GM19397 (cell line): ENCODE measurements around the gene XRCC5.
A peak's percentile ranks its signal among the peaks of the same experiment; 100 is the strongest.
"Not testable (repeated sequence)": the region's sequence is repeated elsewhere in the genome, so short reads cannot be mapped to it uniquely, and the experiment has no call there.

Experiments
- ATAC-seq: cut with Tn5 transposase; IDR thresholded peaks from one replicate; pipeline ENCODE4 v1.9.1; 2021; ENCODE audit warnings: mild to moderate bottlenecking, moderate library complexity; ENCODE audit not compliant: unreplicated experiment

The XRCC5 gene

DNA sequence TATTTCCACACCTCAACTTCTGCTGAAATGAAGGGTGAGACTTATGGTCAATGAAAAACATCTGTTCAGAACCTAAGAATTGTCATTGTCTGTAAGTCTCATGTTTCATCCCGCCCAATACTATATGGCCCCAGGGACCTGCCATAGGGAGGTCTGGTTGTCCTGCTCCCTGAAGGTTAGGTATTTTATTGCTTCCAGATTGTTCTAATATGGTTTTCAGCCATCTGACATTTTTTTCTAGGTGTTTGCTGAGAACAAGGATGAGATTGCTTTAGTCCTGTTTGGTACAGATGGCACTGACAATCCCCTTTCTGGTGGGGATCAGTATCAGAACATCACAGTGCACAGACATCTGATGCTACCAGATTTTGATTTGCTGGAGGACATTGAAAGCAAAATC lies 7.3 kb downstream of the XRCC5 start:
- no peak for ATAC-seq

DNA sequence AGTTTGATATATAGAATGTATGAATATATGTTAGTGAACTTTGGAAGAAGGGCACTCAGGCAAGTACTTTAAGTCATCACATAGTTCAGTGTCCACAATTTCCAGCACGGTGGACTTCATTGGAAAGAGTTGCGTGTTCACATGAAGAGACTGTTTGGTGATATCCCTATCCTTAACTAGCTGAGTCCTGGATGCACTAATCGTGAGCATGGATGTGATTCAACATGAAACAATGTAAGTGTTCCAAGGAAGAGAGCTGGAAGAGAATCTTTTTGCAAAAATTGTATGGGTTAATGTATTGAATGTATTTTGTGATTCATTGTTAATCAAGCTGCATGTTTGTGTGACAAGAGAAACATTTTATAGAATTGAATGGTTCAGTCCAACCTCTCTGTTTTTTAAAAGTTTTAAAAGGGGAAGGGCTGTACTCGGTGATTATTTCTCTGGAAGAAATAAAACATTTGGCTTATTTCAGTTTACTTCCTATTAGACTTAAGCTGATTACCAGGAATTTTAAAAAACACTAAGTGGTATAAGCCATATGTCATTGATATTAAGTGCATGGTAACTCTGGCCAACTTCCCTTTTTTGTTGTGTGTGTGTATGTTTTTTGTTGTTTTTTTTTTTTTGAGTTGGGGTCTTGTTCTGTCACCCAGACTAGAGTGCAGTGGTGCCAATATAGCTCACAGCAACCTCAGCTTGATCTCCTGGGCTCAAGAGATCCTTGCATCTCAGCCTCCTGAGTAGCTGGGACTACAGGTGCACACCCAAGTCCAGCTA lies 8.6 kb downstream of the XRCC5 start:
- ATAC-seq = no peak

DNA sequence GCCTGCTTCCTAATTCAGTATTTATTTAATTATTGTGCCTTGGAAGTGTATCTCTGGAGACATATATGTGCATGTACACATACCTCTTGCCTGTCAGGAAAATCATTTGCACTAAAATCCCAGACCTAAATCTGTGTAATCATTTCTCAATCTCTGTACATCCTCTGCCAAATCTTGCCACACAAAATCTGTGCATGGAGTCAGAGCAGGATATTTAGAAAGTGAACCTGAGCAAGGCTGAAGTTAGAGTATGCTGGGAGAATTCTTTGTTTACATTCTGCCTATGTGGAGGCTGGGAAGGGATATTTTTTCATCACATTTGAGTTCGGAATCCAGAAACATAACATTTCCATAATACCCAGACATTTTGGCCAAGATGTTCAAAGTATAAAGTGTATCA lies 9.3 kb downstream of the XRCC5 start:
- ATAC-seq = no peak

DNA sequence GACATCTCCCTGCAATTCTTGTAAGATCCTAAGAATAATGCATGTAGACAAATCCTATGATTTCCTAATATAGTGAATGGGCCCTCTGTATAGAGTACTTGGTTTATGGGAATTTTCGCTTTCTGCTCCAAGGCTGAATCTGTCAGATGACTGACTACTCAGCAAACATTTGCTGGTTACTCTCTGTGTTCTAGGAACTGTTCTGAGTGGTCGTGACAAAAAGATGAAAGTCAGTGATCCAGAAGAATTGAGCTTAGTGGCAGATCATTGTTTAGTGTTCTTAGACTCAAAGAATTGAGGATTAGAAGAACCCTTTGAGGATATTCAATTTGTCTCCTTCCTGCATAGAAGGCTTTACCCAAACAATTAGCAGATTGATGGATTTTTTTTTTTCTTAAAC lies 10.0 kb downstream of the XRCC5 start:
- ATAC-seq = no peak

DNA sequence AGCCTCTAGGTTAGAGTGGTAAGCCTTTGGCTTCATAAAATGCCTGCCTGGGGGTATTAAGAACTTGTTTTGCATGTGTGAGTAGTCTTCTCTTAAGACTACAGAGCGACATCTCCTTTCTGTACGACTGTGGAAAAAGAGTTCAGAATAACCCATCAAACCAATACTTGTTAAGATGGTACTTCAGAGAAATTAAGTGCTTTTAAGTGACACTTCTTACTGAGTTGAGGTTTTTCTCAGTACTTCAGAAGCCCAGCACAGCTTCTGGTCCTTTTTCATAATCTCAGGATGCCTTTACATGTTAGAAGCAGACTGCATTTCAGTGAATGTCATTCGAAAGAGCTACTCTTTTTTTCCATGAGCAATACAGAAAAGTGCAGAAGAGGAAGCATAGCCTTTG lies 10.8 kb downstream of the XRCC5 start:
- no peak for ATAC-seq

DNA sequence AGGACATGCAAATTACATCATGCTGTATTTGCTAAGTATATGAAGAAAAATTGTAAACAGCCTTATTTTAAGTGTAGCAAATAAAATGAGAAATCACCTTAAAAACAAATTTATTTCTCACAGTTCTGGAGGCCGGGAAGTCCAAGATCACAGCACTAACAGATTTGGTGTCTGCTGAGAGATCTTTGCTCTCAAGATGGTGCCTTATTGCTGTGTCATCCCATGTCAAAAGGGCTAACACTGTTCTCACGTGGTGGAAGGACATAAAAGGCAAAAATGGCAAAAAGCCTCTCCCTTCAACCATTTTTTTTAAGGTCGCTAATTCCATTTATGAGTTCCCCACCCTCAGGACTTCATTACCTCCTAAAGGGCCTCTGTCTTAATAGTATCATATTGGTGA lies 12.1 kb downstream of the XRCC5 start:
- ATAC-seq = no peak

DNA sequence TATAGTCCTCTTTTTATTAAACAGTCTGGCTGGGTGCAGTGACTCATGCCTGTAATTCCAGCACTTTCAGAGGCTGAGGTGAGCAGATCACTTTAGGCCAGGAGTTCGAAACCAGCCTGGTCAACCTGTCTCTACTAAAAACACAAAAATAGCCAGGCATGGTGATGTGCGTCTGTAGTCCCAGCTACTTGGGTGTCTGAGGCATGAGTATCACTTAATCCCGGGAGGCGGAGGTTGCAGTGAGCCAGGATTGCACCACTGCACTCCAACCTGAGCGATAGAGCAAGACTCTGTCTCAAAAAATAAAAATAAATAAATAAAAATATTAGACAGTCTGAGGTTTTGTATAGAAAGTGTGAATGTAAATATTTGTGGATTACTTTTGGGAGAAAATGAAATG lies 17.8 kb downstream of the XRCC5 start:
- no peak for ATAC-seq

DNA sequence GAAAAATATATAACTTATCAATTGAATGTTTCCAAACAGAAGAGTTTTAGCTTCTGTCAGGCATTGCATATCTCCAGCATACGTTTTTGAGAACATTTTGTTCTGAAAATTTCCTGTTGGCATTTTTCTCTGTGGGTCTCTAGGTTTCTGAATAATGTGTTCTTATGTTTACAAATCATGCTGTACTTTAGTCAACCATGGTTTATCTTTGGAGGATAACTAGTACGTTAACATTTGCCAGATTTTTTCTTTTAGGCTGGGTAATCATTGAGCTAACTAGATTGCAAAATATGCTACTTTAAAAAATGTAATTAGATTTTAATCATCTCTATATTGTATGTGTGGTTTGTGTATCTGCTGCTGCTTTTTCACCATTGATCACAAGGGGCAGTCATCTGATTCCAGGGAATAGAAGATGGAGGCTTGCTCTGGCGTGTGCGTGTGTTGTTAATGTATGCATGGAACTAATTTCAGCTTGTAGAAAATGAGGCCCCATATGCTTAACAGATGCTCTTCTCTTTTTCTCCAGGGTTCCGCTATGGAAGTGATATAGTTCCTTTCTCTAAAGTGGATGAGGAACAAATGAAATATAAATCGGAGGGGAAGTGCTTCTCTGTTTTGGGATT lies 21.3 kb downstream of the XRCC5 start:
- no peak for ATAC-seq

DNA sequence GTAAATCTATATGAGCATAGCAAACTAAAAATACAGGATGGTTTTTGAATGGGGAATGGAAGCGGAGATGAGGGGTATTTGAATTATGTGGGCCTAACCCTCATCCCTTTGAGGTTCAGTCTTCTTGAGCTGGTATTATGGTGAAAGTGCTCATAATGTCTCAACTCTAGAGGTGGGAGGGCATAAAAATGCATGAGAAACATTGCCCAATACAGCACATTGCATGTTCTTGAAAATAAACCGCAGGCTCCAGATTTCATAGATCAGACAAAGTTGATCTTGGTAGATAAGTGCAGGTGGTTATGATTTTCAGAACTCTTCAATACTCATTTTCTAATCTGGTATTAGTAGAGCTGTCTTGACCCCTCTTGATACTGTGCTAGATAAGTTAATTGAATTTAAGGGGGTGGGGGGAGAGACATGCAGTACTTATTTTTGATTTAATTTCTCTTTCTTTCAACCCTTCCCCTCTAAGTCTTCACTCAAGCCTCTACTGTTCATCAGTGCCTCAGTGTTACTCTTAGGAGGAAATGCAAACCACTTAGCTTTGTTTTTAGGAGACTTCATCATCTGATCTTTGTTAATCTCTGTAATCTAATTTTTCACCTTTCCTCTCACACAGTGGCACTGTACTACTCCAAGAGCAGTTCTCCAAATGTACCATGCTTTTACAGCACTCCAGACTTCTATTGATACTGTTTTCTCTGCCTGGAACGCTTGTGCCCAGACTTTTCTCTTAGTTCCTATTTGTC lies 22.2 kb downstream of the XRCC5 start:
- no peak for ATAC-seq

DNA sequence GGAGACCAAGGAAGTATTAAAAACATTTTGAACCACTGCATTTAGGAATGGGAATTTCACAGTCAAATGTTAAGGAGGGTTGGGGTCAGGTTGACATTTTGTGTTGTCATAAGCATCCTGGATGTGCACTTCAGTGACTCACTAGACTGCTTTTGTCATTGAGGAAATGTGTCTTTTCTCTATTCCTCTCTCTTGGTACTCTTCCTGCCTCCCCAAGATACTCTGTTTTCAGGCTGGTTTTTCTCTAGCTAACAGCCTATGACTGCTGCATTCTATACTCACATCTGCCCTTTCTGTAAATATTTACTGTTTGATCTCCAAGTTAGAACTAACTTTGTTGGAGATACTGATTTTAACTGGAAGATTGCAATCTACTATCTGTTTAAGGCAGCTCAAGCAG lies 23.4 kb downstream of the XRCC5 start:
- ATAC-seq = no peak

DNA sequence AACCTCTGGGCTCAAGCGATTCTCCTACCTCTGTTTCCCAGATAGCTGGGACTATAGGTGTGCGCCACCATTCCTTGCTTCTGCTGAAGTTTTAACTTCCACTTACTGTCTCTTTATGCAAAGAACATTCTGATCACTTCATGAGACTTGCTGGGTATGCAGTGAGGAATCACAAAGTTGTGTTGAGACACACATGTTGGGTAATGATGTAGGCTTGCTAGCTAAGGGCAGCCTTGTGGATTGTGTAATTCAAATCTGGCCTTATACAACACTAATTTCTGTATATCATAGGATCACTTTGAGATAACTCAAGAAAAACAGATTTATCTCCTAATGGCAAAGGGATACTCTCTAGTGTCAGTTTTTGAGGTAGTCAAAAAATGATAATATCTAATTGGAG lies 24.2 kb downstream of the XRCC5 start:
- ATAC-seq = no peak

DNA sequence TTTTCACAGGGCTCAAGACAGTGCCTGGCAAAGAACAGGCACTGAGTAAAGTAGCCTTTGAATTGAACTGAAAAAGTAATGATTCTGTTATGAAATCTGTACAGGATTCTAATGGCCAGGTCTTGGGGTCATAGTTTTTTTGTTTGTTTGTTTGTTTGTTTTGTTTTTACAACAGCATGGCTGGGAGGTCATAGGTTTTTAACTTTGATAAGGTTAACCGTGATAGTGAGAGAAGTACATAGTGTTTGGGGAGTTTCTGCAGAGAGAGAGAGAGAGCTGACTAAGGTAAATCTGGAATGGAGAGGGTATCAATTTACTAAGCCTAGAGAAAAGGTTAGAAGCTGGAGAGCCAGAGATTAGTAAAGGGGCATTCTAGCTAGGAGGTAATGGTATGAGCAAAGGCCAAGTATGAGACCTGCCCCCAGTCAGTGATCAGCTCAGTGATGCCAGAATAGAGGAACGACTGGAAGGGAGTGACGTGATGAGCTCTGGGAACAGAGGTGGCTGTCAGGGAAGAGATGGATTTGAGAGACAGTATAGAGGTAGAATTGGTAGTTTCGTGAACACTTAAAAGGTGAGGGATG lies 25.9 kb downstream of the XRCC5 start:
- no peak for ATAC-seq

DNA sequence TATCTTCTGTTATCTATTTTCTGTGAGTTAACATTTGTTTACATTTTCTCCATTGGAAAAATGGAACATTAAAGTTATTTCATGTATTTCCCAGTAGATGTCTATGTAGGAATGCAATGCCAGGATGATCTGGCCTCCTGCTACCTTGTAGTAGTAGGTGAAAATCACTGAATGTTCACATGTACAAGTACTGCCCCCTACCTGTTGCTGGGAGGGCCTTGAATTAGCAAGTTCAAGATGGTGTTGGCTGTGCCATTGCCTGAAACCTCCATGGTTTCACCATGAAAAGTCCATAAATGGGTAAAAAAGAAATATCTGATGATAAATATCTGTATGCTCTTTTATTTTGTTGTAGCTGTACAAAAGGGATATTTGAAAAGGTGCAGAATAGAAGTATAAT lies 30.7 kb downstream of the XRCC5 start:
- no peak for ATAC-seq

DNA sequence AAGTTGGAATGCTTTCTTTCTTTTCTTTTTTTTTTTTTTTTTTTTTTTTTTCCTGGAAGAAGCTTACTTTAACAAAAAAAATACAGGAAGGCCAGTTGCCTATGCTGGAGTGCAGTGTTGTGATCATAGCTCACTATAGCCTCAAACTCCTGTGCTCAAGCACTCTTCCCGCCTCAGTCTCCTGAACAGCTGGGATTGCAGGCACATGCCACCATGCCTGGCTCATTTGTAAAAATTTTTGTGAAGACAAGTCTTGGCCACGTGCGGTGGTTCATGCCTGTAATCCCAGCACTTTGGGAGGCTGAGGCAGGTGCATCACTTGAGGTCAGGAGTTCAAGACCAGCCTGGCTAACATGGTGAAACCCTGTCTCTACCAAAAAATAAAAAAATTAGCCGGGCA lies 32.4 kb downstream of the XRCC5 start:
- not testable (repeated sequence) for ATAC-seq

DNA sequence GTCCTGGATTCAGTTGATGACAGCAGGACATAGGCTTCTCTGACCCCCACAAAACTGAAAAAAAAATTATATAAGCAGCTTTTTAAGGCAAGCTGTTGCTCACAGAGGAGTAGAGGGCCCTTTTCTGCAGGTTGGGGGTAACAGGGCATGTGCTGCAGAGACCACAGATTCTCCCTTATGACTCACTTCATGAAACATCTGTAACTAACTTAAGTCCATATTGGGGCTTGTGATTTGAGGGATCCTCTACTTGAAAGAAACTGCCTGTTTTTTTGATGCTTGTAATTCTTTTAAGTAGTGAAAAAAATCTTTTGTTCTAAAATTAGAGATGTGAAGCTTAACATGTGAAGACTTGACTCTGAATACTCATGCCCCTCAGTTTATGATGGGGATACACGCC lies 33.4 kb downstream of the XRCC5 start:
- ATAC-seq = peak; percentile 88

DNA sequence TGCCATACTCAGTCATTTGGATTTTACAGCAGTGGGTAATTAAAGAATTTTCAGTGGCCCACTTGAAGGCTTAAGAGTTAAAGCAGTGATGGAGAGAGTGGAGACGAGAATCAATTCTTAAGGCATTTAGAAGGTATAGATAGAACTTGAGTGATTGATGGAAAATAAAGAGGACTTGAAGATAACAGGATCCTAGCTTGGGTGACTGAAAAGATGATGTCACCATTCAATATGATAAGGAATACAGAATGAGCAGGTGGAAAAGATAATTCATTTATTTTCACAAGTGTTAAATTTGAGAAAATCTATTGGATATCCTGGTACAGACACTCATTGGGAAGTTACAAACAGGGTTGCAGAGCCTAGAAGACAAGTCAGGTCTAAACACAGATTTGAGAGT lies 35.2 kb downstream of the XRCC5 start:
- no peak for ATAC-seq

DNA sequence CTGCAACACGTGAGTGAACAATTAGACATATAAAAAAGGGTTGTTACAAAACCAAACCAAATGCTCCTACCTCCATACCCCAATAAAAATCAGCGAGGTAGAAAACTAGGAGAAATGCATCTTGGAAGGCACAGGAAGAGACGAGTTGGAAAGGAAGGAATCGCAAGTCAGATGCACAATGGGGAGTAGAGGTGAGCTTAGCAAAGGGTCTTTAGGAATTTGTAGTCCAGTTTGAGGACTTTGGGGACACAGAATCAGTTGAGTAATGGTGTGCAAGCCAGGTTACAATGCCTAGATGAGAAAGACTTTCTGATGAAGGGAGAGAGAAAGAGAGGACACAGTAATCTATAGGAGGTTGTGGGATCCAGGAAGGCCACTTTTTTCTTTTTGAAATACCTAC lies 35.7 kb downstream of the XRCC5 start:
- ATAC-seq = no peak

DNA sequence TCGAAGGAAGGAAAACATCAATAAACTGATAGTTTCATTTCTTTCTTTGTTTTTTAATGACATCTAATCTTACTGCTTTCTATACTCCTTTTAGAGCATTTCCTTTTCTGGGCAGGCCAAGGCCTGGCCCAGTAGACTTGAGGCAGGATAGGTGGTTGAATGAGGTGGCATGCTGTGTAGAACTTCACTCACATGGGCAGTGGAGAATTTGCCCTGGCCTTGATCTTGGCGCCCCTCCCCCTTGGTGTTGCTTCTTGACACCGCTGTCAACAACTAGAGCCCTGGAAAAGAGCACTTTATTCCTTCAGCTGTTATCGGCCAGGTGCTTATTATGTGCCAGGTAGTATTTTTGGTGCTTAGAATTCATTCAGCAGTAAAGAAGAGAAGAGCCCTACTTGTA lies 37.4 kb downstream of the XRCC5 start:
- no peak for ATAC-seq

DNA sequence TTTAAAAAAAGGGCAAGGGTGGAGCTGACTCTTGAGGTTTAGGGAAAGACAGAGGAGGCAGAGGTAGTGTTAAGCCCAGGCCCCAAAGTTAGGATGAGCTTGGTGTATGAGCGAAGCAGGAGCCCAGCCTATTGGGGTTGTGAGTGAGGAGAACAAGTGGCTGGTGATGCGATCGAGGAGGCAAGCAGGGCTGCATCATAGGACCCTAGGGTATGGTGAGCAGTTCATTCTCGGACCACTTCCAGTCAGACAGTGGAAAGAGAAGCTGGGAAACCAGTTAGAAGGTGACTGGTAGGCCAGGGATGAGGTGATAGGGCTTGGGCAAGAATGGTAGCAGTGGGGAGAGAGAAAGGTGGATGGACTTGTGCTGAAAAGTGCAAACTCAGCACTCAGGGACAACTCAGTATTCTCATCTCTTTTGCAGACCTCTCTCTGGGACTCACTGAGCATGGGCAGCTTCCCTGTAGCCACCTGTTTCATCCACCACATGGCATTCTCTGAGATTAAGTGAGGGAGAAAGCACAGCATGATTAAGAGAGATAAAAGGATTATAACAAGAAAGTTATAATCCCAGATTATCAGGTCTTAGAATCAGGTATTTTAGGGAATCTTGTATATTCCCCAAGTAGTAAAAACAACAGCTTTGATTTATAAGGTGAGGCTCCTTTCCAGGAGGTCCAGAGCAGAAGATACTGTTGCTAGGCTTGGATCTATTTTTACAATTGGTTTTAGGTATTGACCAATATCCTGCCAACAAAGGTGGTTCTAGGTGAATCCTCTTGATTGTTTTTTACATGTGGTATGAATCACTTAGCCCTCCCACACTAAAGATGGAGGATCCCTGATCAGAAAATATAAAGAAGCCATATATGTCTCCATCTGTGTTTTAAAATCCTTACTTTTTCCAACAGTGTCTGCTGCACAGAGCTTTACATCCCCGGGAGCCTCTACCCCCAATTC lies 38.3 kb downstream of the XRCC5 start:
- no peak for ATAC-seq

DNA sequence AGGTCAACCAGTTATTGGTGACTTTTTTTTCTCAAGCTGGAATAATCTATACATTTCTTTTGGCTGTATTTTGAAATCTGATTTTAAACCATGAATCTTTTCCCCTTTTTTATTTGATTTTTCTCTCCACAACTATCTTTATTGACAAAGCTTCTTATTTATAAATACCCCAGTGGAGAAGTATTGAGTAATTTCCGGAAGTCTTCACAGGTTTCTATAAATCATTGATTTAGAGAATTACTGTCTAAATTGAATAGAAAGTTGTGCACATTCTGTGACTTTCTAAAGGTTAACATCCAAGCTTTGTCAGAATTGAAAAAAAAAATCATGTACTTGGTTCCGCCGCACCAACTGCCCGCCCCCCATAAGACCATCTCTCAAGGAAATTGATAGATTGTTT lies 39.8 kb downstream of the XRCC5 start:
- ATAC-seq = no peak

DNA sequence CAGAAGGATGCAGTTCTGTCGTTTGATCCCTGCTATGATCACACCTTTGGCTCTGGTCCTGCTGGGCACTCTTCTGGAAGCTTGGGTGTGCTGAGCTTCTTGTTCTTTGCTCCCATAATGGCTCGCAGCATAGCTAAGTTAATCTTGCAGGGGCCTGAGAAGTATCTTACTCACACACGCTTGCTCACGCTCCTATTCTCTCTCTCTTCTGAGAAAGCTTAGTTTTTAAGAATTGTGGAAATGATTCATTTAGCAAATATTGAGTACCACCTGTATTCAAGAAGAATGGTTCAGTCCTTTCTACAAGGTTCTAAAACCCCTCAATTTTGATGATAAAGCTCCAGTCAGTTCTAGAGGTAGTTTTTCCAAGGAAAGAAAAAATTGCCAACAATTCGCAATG lies 40.6 kb downstream of the XRCC5 start:
- ATAC-seq = no peak
